Calu3 (cell line): ENCODE measurements around the gene SLC9A7. TPM values are rescaled to one million over a fixed set of nuclear protein-coding genes. Genes with fewer than 3 reads are reported as not detected.

Experiments used
- BruUV-seq: library from RNA; stranded (reverse); fragments of 400-500 nt; replicated peaks from 2 replicates; lab custom pipeline; 2021; lab: Mats Ljungman, UMichigan
- CTCF ChIA-PET: fragments of 300-600 bp; sonication (Branson Sonifier 250); formaldehyde crosslinking; loops from one replicate; lab custom pipeline; 2022; ENCODE audit warnings: antibody characterized with exemption; lab: Charles Lee
- DNase-seq: peaks from one replicate; pipeline ENCODE4 v3.0.0; 2022
- H3K27ac Mint-ChIP-seq: one replicate; pipeline ENCODE4 v1.8.0; 2022; ENCODE audit warnings: mixed read lengths; ENCODE audit not compliant: unreplicated experiment
- H3K27me3 Mint-ChIP-seq: one replicate; pipeline ENCODE4 v1.8.0; 2022; ENCODE audit warnings: mixed read lengths; ENCODE audit not compliant: unreplicated experiment
- H3K36me3 Mint-ChIP-seq: one replicate; pipeline ENCODE4 v1.8.0; 2022; ENCODE audit warnings: mild to moderate bottlenecking, moderate library complexity, mixed read lengths; ENCODE audit not compliant: insufficient read depth, unreplicated experiment
- H3K4me1 Mint-ChIP-seq: one replicate; pipeline ENCODE4 v1.8.0; 2022; ENCODE audit warnings: mild to moderate bottlenecking, low read depth, mixed read lengths; ENCODE audit not compliant: unreplicated experiment
- H3K4me3 Mint-ChIP-seq: one replicate; pipeline ENCODE4 v1.8.0; 2022; ENCODE audit warnings: mild to moderate bottlenecking, low read depth, moderate library complexity, mixed read lengths; ENCODE audit not compliant: unreplicated experiment
- H3K9me3 Mint-ChIP-seq: one replicate; pipeline ENCODE4 v1.8.0; 2022; ENCODE audit warnings: low read depth, mixed read lengths; ENCODE audit not compliant: unreplicated experiment
- intact Hi-C: fragments of 100-400 bp; cut with micrococcal nuclease; formaldehyde crosslinking; loops from one replicate; pipeline ENCODE4 v1.10.0; 2022; ENCODE audit not compliant: unreplicated experiment
- total RNA-seq: library from RNA; stranded (reverse); gene quantifications from 2 replicates; pipeline ENCODE4 v1.2.3, GENCODE V29; 2022
- TF ChIP-seq, protein P1 (sequence below): fragments of 200-600 bp; IDR thresholded peaks from one replicate; pipeline ENCODE4 v1.8.0; 2022; ENCODE audit warnings: antibody characterized with exemption; ENCODE audit not compliant: unreplicated experiment

The SLC9A7 gene
- total RNA-seq, 1 experiment from 2014 or later = 83.3 TPM

DNA sequence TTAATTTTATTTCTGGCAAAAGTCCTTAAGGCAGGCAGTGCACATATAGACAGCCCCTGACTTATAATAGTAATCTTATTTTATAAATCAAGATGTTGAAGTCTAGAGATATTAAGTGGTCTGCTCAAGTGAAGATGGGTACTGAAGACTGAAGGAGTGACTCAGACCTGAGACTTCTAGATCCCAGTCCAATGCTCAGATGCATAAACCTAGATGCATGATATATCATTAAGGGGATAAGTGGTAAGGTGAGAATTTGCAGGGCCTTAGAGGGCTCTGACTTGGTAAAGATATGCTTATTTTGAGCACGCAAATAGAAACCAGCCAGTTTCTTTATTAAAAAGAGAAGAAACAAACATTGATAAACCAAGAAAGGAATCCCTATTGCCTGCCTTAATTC lies 42.9 kb downstream of the SLC9A7 start:
- no TSS peak for BruUV-seq
- Mint-ChIP-seq H3K27me3 (no peaks in the 10 kb centered on the region), H3K4me3 (no peak overlapping the region), H3K27ac (no peak overlapping the region), H3K9me3 (no peaks in the 10 kb centered on the region), H3K36me3 (peaks cover under 1% of the 10 kb centered on the region), H3K4me1 (peaks cover 38% of the 10 kb centered on the region)
- intact Hi-C loops = no loop called here
- TF ChIP-seq, protein P1, sequence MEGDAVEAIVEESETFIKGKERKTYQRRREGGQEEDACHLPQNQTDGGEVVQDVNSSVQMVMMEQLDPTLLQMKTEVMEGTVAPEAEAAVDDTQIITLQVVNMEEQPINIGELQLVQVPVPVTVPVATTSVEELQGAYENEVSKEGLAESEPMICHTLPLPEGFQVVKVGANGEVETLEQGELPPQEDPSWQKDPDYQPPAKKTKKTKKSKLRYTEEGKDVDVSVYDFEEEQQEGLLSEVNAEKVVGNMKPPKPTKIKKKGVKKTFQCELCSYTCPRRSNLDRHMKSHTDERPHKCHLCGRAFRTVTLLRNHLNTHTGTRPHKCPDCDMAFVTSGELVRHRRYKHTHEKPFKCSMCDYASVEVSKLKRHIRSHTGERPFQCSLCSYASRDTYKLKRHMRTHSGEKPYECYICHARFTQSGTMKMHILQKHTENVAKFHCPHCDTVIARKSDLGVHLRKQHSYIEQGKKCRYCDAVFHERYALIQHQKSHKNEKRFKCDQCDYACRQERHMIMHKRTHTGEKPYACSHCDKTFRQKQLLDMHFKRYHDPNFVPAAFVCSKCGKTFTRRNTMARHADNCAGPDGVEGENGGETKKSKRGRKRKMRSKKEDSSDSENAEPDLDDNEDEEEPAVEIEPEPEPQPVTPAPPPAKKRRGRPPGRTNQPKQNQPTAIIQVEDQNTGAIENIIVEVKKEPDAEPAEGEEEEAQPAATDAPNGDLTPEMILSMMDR = no peak
- DNase-seq = no peak
- CTCF ChIA-PET = no interaction called here

DNA sequence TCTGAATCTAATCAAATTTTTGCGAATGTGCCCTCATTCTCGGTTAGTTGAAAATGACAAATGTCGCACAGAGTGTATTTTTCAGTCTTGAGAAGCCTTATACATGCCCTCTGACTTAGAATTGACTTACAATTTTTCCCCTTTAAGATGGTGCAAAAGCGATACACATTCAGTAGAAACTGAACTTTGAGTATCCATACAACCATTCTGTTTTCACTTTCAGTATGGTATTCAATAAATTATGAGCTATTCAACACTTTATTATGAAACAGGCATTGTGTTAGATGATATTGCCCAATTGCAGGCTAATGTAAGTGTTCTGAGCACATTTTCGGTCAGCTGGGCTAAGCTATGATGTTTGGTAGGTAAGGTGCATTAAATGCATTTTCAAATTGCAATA lies 43.4 kb downstream of the SLC9A7 start:
- intact Hi-C loops = no loop called here
- BruUV-seq = no TSS peak
- Mint-ChIP-seq H3K9me3 (no peaks in the 10 kb centered on the region), H3K27me3 (no peaks in the 10 kb centered on the region), H3K4me1 (peaks cover 40% of the 10 kb centered on the region), H3K36me3 (peaks cover 5% of the 10 kb centered on the region), H3K27ac (no peak overlapping the region), H3K4me3 (no peak overlapping the region)
- TF ChIP-seq, protein P1 = no peak
- CTCF ChIA-PET = no interaction called here
- no peak for DNase-seq

- Mint-ChIP-seq H3K27me3 (no peaks in the 10 kb centered on the region), H3K4me3 (no peak overlapping the region), H3K36me3 (peaks cover 5% of the 10 kb centered on the region), H3K9me3 (no peaks in the 10 kb centered on the region), H3K4me1 (peaks cover 45% of the 10 kb centered on the region), H3K27ac (no peak overlapping the region)
- DNase-seq = no peak
- CTCF ChIA-PET = no interaction called here
- BruUV-seq = no TSS peak
- TF ChIP-seq, protein P1 = no peak
- intact Hi-C loops = no loop called here
Observed at GRCh38 chrX:46713672-46714490, 45.0 kb downstream of the SLC9A7 start.

- H3K27me3 Mint-ChIP-seq = no peaks in the 10 kb centered on the region
- no peak overlapping the region for H3K4me3 Mint-ChIP-seq
- no TSS peak for BruUV-seq
- CTCF ChIA-PET = no interaction called here
- H3K4me1 Mint-ChIP-seq = peaks cover 45% of the 10 kb centered on the region
- H3K36me3 Mint-ChIP-seq = peaks cover 5% of the 10 kb centered on the region
- H3K27ac Mint-ChIP-seq = no peak overlapping the region
- intact Hi-C loops = no loop called here
- TF ChIP-seq, protein P1 = no peak
- no peak for DNase-seq
- no peaks in the 10 kb centered on the region for H3K9me3 Mint-ChIP-seq
Observed at GRCh38 chrX:46712764-46713163, 46.2 kb downstream of the SLC9A7 start.
